WERI-Rb-1 (cell line): ENCODE data around the gene SS18L1.

Experiments used
- DNase-seq: peaks from one replicate; pipeline ENCODE4 v3.0.0-alpha.2; 2020
- H3K27ac ChIP-seq: fragments of 250-450 bp; sonication (Bioruptor Pico); 2 replicates; pipeline ENCODE4 v1.5.1; 2020; ENCODE audit warnings: mild to moderate bottlenecking, moderate library complexity
- H3K27me3 ChIP-seq: fragments of 250-450 bp; sonication (Bioruptor Pico); 2 replicates; pipeline ENCODE4 v1.5.1; 2021; ENCODE audit warnings: mild to moderate bottlenecking, low read depth, moderate library complexity; ENCODE audit not compliant: insufficient read depth, severe bottlenecking
- H3K36me3 ChIP-seq: fragments of 250-450 bp; sonication (Bioruptor Pico); 2 replicates; pipeline ENCODE4 v1.5.1; 2020; ENCODE audit warnings: mild to moderate bottlenecking, moderate library complexity
- H3K4me3 ChIP-seq: 2 replicates; pipeline ENCODE4 v1.5.1; 2011; ENCODE audit warnings: low read depth, mild to moderate bottlenecking, control low read depth, low read length
- H3K9me3 ChIP-seq: fragments of 250-450 bp; sonication (Bioruptor Pico); 2 replicates; pipeline ENCODE4 v1.5.1; 2021; ENCODE audit warnings: mild to moderate bottlenecking, moderate library complexity; ENCODE audit not compliant: severe bottlenecking
- CTCF ChIP-seq: IDR thresholded peaks from 2 replicates; pipeline ENCODE4 v1.5.1; 2011; ENCODE audit warnings: low read depth, mild to moderate bottlenecking, control low read depth, inconsistent platforms, low read length

Gene SS18L1

DNA sequence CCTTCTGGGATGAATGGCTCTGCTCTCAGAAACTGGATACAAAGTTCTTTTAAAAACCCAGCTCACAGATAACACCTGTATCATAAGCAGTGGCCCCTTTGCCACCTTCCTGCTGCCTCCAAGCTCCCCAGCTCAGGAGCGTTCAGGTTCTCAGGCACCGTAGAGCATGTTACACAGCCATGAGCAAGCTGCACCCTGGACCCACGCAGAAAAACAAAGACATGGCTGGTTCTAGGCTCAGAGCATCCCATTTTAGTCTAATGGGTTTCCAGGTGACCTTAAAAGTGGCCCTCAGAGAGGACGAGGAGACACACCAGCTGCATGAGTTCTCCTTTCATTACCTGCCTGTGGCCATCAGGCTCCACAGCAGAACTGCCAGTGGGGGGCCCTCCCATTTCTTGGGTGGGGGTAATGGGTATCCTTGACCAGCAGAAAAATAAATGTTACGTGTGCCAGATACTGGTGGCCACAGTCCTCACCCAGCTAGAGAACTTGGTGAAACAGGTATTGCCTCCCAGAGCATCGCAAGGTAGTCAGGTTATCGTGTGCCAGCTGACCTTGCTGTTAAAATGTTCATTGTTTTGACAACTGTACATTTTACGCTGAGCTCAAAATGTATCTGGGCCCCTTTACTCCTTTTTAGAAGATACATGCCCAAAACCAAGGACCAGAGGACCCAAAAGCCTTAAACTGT is 7.8 kb upstream of the SS18L1 start:
- DNase-seq = no peak
- no peak for TF ChIP-seq CTCF
- peaks cover 98% of the 10 kb centered on the region for H3K36me3 ChIP-seq
- H3K27ac ChIP-seq = no peak overlapping the region
- no peak overlapping the region for H3K4me3 ChIP-seq
- H3K9me3 ChIP-seq = no peaks in the 10 kb centered on the region
- no peaks in the 10 kb centered on the region for H3K27me3 ChIP-seq

- Histone ChIP-seq H3K27ac (no peak overlapping the region), H3K9me3 (no peaks in the 10 kb centered on the region), H3K36me3 (peaks cover 98% of the 10 kb centered on the region), H3K4me3 (no peak overlapping the region), H3K27me3 (no peaks in the 10 kb centered on the region)
- peak; percentile 69 for DNase-seq
- peak; percentile 75 for TF ChIP-seq CTCF
Observed at GRCh38 chr20:62136283-62137091, 7.1 kb upstream of the SS18L1 start.

GRCh38 chr20:62137092-62137384 is 6.5 kb upstream of the SS18L1 start:
- no peak for DNase-seq
- Histone ChIP-seq H3K27ac (no peak overlapping the region), H3K36me3 (peaks cover 94% of the 10 kb centered on the region), H3K4me3 (no peak overlapping the region), H3K9me3 (no peaks in the 10 kb centered on the region), H3K27me3 (no peaks in the 10 kb centered on the region)
- no peak for TF ChIP-seq CTCF

DNA sequence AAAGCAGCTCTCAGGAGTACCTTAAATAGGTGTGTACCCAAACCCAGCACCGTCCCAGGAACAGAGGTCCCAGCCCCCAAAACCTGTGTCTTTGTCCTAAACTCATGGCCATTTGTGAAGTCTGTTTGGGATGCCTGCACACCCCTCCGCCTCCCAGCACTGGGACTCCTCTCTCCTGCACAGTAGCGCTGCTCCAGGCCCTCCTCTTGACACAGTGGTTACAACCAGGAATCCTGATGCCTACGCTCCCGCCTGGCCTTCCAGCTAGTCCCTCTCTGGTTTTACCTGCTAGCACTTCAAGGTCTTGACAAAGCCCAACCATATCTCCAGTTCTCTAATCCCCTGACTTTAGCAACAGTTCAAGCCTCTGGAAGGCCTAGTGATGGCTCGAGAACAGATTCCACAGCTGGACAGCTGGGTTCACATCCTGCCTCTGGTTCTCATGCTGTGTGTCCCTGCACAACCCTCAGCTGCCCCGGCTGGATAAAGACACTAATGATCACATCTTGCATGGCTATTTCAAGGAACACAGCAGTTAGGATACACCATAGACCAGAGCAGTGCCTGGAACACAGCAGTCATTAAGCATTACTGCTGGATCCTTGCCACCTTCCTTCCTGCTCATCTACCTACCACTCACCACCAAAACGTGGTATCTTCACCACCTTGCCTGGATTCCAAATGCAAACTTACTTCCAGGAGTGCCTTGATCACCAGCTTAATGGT is 5.9 kb upstream of the SS18L1 start:
- DNase-seq = no peak
- H3K9me3 ChIP-seq = no peaks in the 10 kb centered on the region
- H3K36me3 ChIP-seq = peaks cover 91% of the 10 kb centered on the region
- no peak overlapping the region for H3K4me3 ChIP-seq
- no peak overlapping the region for H3K27ac ChIP-seq
- TF ChIP-seq CTCF = no peak
- H3K27me3 ChIP-seq = no peaks in the 10 kb centered on the region

- no peak for TF ChIP-seq CTCF
- no peak overlapping the region for H3K4me3 ChIP-seq
- H3K9me3 ChIP-seq = no peaks in the 10 kb centered on the region
- H3K27me3 ChIP-seq = no peaks in the 10 kb centered on the region
- DNase-seq = no peak
- peaks cover 85% of the 10 kb centered on the region for H3K36me3 ChIP-seq
- H3K27ac ChIP-seq = no peak overlapping the region
Observed at GRCh38 chr20:62138204-62138543, 5.4 kb upstream of the SS18L1 start.
